Measurements from ENCODE around the gene KCNIP1.

Gene KCNIP1

GRCh38 chr5:170489199-170489598 lies 14.6 kb upstream of the KCNIP1 start:
- no peak overlapping the region for H3K4me3 ChIP-seq (ENCODE audit: low read length)
- no peak for DNase-seq (ENCODE audit: low read depth)
- no peak for TF ChIP-seq CTCF (conservative IDR thresholded peaks at IDR 0.05; ENCODE audit: low read length)

GRCh38 chr5:170490381-170490780 lies 13.4 kb upstream of the KCNIP1 start:
- no peak overlapping the region for H3K4me3 ChIP-seq (ENCODE audit: low read length)
- no peak for DNase-seq (ENCODE audit: low read depth)
- TF ChIP-seq CTCF (conservative IDR thresholded peaks at IDR 0.05; ENCODE audit: low read length): no peak

GRCh38 chr5:170491479-170491878 lies 12.3 kb upstream of the KCNIP1 start:
- peak; percentile 98 for DNase-seq (ENCODE audit: low read depth)
- no peak; the same call in 1 of the 2 replicates for TF ChIP-seq CTCF (conservative IDR thresholded peaks at IDR 0.05; ENCODE audit: low read length)
- no peak overlapping the region for H3K4me3 ChIP-seq (ENCODE audit: low read length)

- DNase-seq (ENCODE audit: low read depth): no peak
- TF ChIP-seq CTCF (conservative IDR thresholded peaks at IDR 0.05; ENCODE audit: low read length): no peak
Measured at GRCh38 chr5:170493028-170493820, 10.6 kb upstream of the KCNIP1 start.

GRCh38 chr5:170494041-170494440 lies 9.8 kb upstream of the KCNIP1 start:
- DNase-seq (ENCODE audit: low read depth): no peak

More at GRCh38 chr5:170493028-170493820, 10.6 kb upstream of the KCNIP1 start:
- H3K4me3 ChIP-seq (ENCODE audit: low read length): no peak overlapping the region

GRCh38 chr5:170495825-170496661 lies 7.8 kb upstream of the KCNIP1 start:
- no peak for TF ChIP-seq CTCF (conservative IDR thresholded peaks at IDR 0.05; ENCODE audit: low read length)
- no peak overlapping the region for H3K4me3 ChIP-seq (ENCODE audit: low read length)
- DNase-seq (ENCODE audit: low read depth): no peak

More at GRCh38 chr5:170494041-170494440, 9.8 kb upstream of the KCNIP1 start:
- TF ChIP-seq CTCF (conservative IDR thresholded peaks at IDR 0.05; ENCODE audit: low read length): no peak
- no peak overlapping the region for H3K4me3 ChIP-seq (ENCODE audit: low read length)
